Aorta (tissue), 5 donors: ENCODE measurements around the gene FBRSL1. TPM values are rescaled to one million over a fixed set of nuclear protein-coding genes. Genes with fewer than 3 reads are reported as not detected.
A peak's percentile ranks its signal among the peaks of the same experiment; 100 is the strongest.

ENCODE experiments used
- ATAC-seq: fragments of 200-7000 bp; cut with Tn5 transposase; one replicate; pipeline ENCODE4 v1.9.1; 2022; ENCODE audit warnings: moderate library complexity; ENCODE audit not compliant: low FRiP score
- DNase-seq, 2 donors: peaks; one replicate each; pipeline ENCODE4 v3.0.0-alpha.2; 2020
- H3K27ac ChIP-seq, 2 donors: one replicate each; pipeline ENCODE4 v1.5.1; 2013; ENCODE audit warnings: low read length in 2 of 2, mild to moderate bottlenecking in 2 of 2, moderate library complexity in 2 of 2, control low read depth in 1 of 2, inconsistent platforms in 1 of 2, low read depth in 1 of 2
- H3K27me3 ChIP-seq, 2 donors: one replicate each; pipeline ENCODE4 v1.6.1; 2013; ENCODE audit warnings: control low read depth in 1 of 2, low read length in 1 of 2, mild to moderate bottlenecking in 1 of 2, moderate library complexity in 1 of 2; ENCODE audit not compliant: insufficient read depth in 2 of 2, control insufficient read depth in 1 of 2
- H3K36me3 ChIP-seq, 2 donors: one replicate each; pipeline ENCODE4 v1.6.1; 2013; ENCODE audit warnings: control low read depth in 1 of 2, low read length in 1 of 2, mild to moderate bottlenecking in 1 of 2; ENCODE audit not compliant: insufficient read depth in 2 of 2, control insufficient read depth in 1 of 2
- H3K4me1 ChIP-seq, 2 donors: one replicate each; pipeline ENCODE4 v1.6.1; 2013; ENCODE audit warnings: low read length in 2 of 2, control low read depth in 1 of 2, mild to moderate bottlenecking in 1 of 2, moderate library complexity in 1 of 2; ENCODE audit not compliant: insufficient read depth in 2 of 2, control insufficient read depth in 1 of 2
- H3K4me3 ChIP-seq, 2 donors: one replicate each; pipeline ENCODE4 v1.5.1; 2013; ENCODE audit warnings: low read length in 2 of 2, control low read depth in 1 of 2, mild to moderate bottlenecking in 1 of 2
- H3K9me3 ChIP-seq: one replicate; pipeline ENCODE4 v1.6.1; 2013; ENCODE audit warnings: mild to moderate bottlenecking, low read length; ENCODE audit not compliant: control insufficient read depth
- WGBS, 2 donors: extraction: QIAGEN DNeasy Blood & Tissue Kit; methylation state at CpG; one replicate each; pipeline ENCODE4 v1.1.7; 2013; 5-methylcytosine and 5-hydroxymethylcytosine counted together
- intact Hi-C, 2 donors: fragments of 100-400 bp; cut with DNase I; formaldehyde crosslinking; loops; one replicate each; pipeline versions ENCODE4 v1.14.2 to v1.15.0; 2022
- polyA plus RNA-seq, 2 donors: library from polyadenylated mRNA; stranded (reverse); fragments of 200-250 nt; gene quantifications; one replicate each; pipeline ENCODE4 v1.2.3, GENCODE V29; 2013
- total RNA-seq, 2 donors: library from RNA; stranded (reverse); fragmentation: NEBNext Ultra II Directional; extraction: Animal tissue kit (Norgen Biotek cat#: 25700); gene quantifications; one replicate each; pipeline ENCODE4 v1.2.1, GENCODE V29; 2021
- donor health status: healthy with polysubstance abuse.
- donor health status: Bipolar disorder and iron deficiency.
- donor health status: DM: no; HTN: no; CAD: no.
- donor health status: DM: no; HTN: no; CAD: no.
- donor health status: DM: yes; HTN: yes; CAD: no.

FBRSL1 gene
- total and polyA plus RNA-seq, 4 donors, result 6.4 to 51.0 (median 37.0) TPM

GRCh38 chr12:132446633-132447326, 43.2 kb upstream of the FBRSL1 start:
- H3K27ac ChIP-seq, result no peak overlapping the region
- no peaks in the 10 kb centered on the region for H3K9me3 ChIP-seq
- H3K4me3 ChIP-seq, result no peak overlapping the region
- no peaks in the 10 kb centered on the region for H3K27me3 ChIP-seq
- intact Hi-C loops, result no loop called here
- ATAC-seq, result no peak
- 88 to 89% methylated on average over 13 of the region's 13 CpGs for WGBS, 2 donors
- H3K36me3 ChIP-seq, result no peaks in the 10 kb centered on the region
- no peak for DNase-seq
- H3K4me1 ChIP-seq, result no peaks in the 10 kb centered on the region

DNA sequence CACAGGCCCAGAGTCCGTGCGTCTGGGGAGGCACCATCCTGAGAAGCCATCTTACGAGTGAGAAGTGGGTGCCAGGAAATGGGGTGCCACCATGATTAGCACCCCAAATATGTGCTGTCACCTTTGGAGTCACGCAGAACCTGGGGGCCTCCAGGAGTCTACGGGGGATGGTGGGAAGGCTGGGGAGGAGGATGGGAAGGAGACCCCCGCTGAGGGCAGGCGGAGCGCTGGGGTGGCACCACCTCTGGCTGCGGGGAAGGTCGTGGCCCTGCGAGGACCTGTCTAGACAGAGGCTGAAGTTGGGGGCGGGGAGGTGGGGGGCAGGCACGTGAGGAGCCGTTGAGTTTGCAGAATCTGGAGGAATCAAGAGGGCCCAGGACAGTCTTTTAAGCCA, 42.6 kb upstream of the FBRSL1 start:
- no peaks in the 10 kb centered on the region for H3K27me3 ChIP-seq
- no peak overlapping the region for H3K4me3 ChIP-seq
- H3K36me3 ChIP-seq, result no peaks in the 10 kb centered on the region
- WGBS, 2 donors, result 86 to 94% methylated on average over 14 of the region's 14 CpGs
- ATAC-seq (no peak), DNase-seq (no peak)
- H3K9me3 ChIP-seq, result no peaks in the 10 kb centered on the region
- H3K27ac ChIP-seq, result no peak overlapping the region
- no peaks in the 10 kb centered on the region for H3K4me1 ChIP-seq
- intact Hi-C loops, result no loop called here

GRCh38 chr12:132447731-132448462, 42.1 kb upstream of the FBRSL1 start:
- Histone ChIP-seq H3K27me3 (no peaks in the 10 kb centered on the region), H3K4me1 (no peaks in the 10 kb centered on the region), H3K27ac (no peak overlapping the region), H3K9me3 (no peaks in the 10 kb centered on the region), H3K36me3 (no peaks in the 10 kb centered on the region), H3K4me3 (no peak overlapping the region)
- ATAC-seq (no peak), DNase-seq (no peak)
- intact Hi-C loops, result no loop called here
- 84 to 85% methylated on average over 23 of the region's 23 CpGs for WGBS, 2 donors

- H3K4me1 ChIP-seq, result no peaks in the 10 kb centered on the region
- ATAC-seq (peak; percentile 23), DNase-seq (no peak)
- H3K36me3 ChIP-seq, result no peaks in the 10 kb centered on the region
- H3K27me3 ChIP-seq, result no peaks in the 10 kb centered on the region
- H3K27ac ChIP-seq, result no peak overlapping the region
- no peak overlapping the region for H3K4me3 ChIP-seq
- no peaks in the 10 kb centered on the region for H3K9me3 ChIP-seq
- intact Hi-C loops, result no loop called here
- 85 to 86% methylated on average over 10 of the region's 10 CpGs for WGBS, 2 donors
These were observed 41.5 kb upstream of the FBRSL1 start for GRCh38 chr12:132448463-132448820.

GRCh38 chr12:132449565-132450417, 40.2 kb upstream of the FBRSL1 start:
- H3K36me3 ChIP-seq, result no peaks in the 10 kb centered on the region
- no peaks in the 10 kb centered on the region for H3K4me1 ChIP-seq
- DNase-seq (no peak), ATAC-seq (no peak)
- H3K27me3 ChIP-seq, result no peaks in the 10 kb centered on the region
- WGBS, 2 donors, result 74 to 81% methylated on average over 22 of the region's 22 CpGs
- H3K9me3 ChIP-seq, result no peaks in the 10 kb centered on the region
- H3K27ac ChIP-seq, result no peak overlapping the region
- H3K4me3 ChIP-seq, result no peak overlapping the region
- intact Hi-C loops, result no loop called here

DNA sequence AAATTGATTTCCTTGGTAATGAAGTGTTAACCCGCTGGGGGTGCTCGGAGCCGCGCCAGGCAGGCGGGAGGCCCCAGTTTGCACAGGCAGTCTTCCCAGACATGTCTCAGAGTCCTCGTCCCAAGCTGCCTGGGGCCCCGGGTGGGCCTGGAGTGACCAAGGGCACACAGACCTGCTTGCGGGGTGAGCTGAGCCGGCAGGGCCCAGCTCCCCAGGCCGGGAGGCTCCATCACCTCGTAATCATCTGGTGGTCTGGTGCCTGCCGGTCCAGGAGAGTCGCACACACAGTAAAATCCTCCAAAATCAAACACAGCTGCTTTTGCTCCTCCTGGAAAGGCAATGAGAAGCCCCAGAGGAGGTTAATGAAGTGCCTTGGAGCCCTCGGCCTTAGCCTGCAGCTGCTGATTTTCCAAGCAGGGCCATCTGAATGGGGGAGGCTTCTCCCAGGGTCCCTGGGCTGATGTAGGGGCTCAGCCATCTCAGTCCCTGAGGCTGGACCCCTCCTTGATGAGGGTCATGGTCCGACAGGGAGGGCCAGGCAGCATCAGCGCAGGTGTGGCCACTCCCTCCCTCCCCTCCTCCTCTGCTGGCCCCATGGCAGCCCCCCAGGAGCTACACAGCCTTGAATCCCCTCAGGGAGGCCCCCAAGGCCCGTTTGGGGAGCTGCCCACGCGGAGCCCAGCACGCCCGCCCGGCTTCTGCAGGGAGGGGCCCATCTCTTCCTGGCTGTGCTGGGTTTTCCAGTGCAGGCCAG, 39.4 kb upstream of the FBRSL1 start:
- no peaks in the 10 kb centered on the region for H3K9me3 ChIP-seq
- no peaks in the 10 kb centered on the region for H3K4me1 ChIP-seq
- DNase-seq (no peak), ATAC-seq (no peak)
- no peaks in the 10 kb centered on the region for H3K27me3 ChIP-seq
- intact Hi-C loops, result no loop called here
- H3K36me3 ChIP-seq, result no peaks in the 10 kb centered on the region
- H3K4me3 ChIP-seq, result no peak overlapping the region
- H3K27ac ChIP-seq, result no peak overlapping the region
- 41 to 51% methylated on average over 22 of the region's 22 CpGs for WGBS, 2 donors

DNA sequence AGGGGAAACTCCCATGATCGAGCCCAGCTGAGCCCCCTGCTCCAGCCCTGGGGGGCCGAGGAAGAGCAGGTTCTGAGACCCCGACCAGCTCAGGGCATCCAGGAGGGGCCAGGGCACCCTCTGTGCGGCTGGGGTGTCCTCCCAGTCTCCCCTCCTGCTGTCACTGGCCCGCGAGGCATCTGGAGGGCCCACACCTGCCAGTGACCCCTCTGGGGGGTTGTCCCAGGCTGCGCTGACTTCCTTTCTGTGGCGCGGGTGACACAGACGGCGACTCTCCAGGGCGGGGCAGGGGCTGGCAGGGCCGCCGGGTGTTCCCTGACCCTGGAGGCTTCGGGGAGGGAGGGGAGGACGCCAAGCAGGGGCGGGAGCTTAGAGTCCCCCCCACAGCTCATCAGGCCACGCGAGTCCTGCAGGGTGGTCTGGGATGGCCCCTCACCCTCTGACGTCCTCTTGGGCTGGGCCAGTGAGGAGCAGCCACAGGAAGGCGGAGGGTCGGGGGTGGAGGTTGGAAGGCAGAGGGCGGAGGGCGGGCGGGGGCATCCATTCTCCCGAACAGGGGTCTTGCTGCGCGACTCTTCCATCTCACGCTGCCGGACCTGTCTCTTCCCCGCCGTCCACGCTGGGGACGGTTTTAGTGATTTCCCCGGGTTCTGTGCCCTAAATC, 38.6 kb upstream of the FBRSL1 start:
- intact Hi-C loops, result no loop called here
- H3K27me3 ChIP-seq, result no peaks in the 10 kb centered on the region
- no peak overlapping the region for H3K4me3 ChIP-seq
- no peaks in the 10 kb centered on the region for H3K9me3 ChIP-seq
- DNase-seq (no peak), ATAC-seq (no peak)
- H3K4me1 ChIP-seq, result no peaks in the 10 kb centered on the region
- WGBS, 2 donors, result 78 to 82% methylated on average over 32 to 35 of the region's 35 CpGs
- no peak overlapping the region for H3K27ac ChIP-seq
- H3K36me3 ChIP-seq, result no peaks in the 10 kb centered on the region

DNA sequence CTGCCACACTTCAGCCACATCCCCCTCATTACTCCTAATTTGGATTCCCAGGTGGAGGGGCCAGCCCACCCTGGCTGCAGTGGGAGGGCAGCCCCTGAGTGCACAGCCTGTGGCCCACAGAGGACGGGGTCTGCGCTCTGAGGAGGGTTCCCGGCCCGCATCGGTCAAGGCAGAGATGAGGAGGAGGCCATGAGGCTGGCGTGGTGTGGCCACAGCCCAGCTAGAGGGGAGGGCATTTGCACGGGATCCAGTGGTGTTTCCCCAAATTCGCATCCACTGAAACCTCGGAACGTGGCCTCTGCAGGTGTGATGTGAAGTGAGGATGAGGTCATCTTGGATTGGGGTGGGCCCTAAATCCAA, 38.1 kb upstream of the FBRSL1 start:
- H3K4me3 ChIP-seq, result no peak overlapping the region
- H3K27ac ChIP-seq, result no peak overlapping the region
- intact Hi-C loops, result no loop called here
- H3K36me3 ChIP-seq, result no peaks in the 10 kb centered on the region
- 85 to 87% methylated on average over 10 of the region's 10 CpGs for WGBS, 2 donors
- no peaks in the 10 kb centered on the region for H3K9me3 ChIP-seq
- no peak for ATAC-seq
- H3K27me3 ChIP-seq, result no peaks in the 10 kb centered on the region
- no peak for DNase-seq
- no peaks in the 10 kb centered on the region for H3K4me1 ChIP-seq
